HL-60/S4 treated with phorbol 12-myristate 13-acetate at 8.2 ng/mL for 4 days and 3 days (cell line): ENCODE data around the gene PLCXD1.
"Not testable (repeated sequence)": the region's sequence is repeated elsewhere in the genome, so short reads cannot be mapped to it uniquely, and the experiment has no call there.

Source experiments
- in situ Hi-C: fragments of 300-500 bp; cut with MboI; formaldehyde crosslinking; loops from 2 replicates; pipeline ENCODE4 v1.15.0; 2022; ENCODE audit warnings: low sequenced_read_pairs

PLCXD1 gene

GRCh38 chrX:262381-262909 is 18.7 kb upstream of the PLCXD1 start:
- in situ Hi-C loops: no loop called here

GRCh38 chrX:264006-264405 is 17.2 kb upstream of the PLCXD1 start:
- in situ Hi-C loops: not testable (repeated sequence)

GRCh38 chrX:264634-265455 is 16.3 kb upstream of the PLCXD1 start:
- in situ Hi-C loops: no loop called here

GRCh38 chrX:265502-265901 is 15.7 kb upstream of the PLCXD1 start:
- in situ Hi-C loops: no loop called here

GRCh38 chrX:267771-268261 is 13.4 kb upstream of the PLCXD1 start:
- in situ Hi-C loops: no loop called here

- in situ Hi-C loops: no loop called here
Measured at GRCh38 chrX:270848-271367, 10.3 kb upstream of the PLCXD1 start.

- in situ Hi-C loops: no loop called here
Measured at GRCh38 chrX:274904-275475, 6.2 kb upstream of the PLCXD1 start.

DNA sequence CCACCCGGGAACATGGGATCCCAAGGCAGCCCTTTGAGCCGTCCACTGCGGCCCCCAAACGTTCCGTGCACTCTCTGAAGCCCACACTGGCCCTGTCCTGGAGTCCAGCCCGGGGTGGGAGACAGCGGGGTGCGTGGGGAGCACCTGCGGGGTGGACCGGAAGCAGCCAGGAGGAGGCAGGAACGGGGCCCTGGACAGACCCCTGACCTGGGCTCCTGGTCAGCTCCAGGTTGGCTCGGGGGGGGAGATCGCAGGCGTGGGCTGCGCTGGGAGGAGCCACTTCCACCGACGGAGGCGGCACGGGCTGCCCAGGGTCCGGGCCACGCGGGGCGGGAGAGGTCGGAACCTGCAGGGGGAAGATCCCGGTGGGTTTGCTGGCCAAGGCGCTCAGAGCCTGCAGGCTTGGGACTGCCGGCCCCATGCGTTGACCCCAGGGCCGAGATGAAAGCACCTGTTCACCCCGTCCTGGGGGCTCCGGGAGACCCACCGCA is 5.7 kb upstream of the PLCXD1 start:
- in situ Hi-C loops: no loop called here

DNA sequence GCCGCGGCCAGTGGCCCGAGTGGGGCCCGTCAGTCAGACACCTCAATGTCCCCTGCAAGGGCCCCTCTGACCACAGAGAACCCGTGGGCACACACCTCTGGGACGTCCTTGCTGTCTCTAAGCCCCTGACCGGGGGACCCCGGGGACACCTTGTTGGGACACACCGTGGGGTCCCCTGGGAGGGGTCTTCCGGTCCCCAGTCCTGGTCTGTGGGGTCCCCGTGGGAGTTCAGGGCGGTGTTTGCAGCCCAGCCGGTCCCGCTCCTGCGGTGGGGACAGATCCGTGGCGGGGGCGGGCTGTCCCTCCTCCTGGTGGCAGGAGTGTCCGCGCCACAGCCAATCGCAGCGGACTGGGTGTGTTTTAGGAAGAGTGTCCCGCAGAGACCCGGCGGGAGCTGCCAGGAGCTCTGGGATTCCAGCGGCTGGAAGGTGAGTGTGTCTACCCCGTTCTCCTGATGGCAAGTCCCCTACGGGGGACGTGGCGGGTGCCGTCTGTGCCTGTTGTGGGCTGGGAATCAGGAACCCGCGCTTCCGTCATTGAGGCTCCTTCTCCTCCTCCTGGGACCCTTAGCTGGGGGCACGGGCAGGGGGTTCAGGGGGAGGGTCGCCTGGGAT is 5.1 kb upstream of the PLCXD1 start:
- in situ Hi-C loops: no loop called here

DNA sequence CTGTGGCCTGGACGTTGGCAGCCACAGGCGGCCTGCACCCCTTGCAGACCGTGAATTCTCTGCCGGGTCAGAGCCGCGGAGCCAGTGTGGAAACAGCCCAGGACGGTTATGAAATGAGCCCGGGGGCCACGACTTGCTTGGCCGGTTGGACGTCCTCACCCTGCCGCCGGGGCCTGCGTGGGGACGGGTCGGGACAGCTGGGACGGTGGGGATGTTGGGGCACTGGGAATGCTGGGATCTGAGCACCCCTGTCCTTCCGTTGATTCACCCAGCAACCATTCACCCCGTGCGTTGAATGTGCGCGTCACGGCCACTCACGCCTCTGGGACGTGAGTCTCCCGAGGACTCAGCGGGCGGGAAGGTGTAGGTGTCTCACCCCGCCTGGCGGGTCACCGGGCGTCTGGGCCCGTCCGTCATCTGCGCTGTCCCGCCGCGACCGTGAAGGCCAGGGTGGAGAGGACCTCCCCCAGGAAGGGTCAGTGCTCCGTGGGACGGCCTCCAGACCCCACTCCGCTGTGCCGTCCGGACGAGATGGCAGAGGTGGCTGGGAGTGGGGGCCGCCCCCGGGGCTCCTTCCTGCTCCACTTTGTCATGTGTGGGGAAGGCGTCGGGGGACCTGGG is 4.5 kb upstream of the PLCXD1 start:
- in situ Hi-C loops: no loop called here

DNA sequence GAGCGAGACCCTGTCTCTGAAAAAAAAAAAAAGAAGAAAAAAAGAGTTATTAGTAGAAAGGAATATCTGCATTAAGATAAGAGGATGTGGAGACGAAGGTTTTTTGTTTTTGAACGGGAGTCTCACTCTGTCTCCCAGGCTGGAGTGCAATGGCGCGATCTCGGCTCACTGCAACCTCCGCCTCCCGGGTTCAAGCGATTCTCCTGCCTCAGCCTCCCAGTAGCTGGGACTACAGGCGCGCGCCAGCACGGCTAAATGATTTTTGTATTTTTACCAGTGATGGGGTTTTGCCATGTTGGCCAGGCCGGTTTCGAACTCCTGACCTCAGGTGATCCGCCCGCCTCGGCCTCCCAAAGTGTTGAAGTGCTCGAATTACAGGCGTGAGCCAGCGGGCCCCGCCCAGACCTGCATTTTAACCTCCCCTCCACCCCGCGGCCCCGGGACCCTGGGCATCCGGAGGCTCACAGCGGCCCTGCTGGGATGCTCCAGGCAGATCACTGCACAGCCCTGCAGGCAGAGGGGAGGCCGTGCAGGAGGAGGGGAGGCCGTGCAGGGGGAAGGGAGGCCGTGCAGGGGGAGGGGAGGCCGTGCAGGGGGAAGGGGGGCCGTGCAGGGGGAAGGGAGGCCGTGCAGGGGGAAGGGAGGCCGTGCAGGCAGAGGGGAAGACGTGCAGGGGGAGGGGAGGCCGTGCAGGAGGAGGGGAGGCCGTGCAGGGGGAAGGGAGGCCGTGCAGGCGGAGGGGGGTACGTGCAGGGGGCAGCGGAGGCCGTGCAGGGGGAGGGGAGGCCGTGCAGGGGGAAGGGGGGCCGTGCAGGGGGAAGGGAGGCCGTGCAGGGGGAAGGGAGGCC is 1.2 kb upstream of the PLCXD1 start:
- in situ Hi-C loops: not testable (repeated sequence)

- in situ Hi-C loops: not testable (repeated sequence)
Measured at GRCh38 chrX:280722-281121, 459 bp upstream of the PLCXD1 start.

GRCh38 chrX:282000-282681 is 960 bp downstream of the PLCXD1 start:
- in situ Hi-C loops: not testable (repeated sequence)

DNA sequence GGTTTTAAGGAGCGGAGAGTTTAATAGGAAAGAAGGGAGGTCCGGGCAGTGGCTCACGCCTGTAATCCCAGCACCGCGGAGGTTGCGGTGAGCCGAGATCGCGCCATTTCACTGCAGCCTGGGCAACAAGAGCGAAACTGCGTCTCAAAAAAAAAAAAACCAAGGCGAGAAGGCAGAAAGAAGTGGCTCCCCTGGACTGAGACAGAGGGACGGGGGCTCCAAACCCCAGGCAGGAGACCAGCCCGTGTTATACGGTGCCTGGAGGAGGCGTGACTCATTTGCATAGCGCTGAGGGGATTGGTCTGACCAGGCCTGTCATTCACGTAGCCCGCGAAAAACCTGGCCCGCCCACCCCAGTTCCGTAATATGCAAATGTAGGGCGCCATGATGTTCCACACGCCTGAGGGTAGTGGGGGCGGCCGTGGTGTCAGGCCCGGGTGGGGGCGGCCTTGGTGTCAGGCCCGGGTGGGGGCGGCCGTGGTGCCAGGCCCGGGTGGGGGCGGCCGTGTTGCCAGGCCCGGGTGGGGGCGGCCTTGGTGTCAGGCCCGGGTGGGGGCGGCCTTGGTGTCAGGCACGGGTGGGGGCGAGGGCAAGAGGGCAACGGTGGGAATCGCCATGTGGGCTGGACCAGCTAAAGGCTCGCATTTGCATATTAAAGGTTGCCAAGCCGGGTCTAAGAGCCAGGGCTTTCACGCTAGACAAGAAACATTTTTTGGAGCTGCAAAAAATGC is 2.1 kb downstream of the PLCXD1 start:
- in situ Hi-C loops: no loop called here

GRCh38 chrX:285076-285677 is 4.0 kb downstream of the PLCXD1 start:
- in situ Hi-C loops: no loop called here

DNA sequence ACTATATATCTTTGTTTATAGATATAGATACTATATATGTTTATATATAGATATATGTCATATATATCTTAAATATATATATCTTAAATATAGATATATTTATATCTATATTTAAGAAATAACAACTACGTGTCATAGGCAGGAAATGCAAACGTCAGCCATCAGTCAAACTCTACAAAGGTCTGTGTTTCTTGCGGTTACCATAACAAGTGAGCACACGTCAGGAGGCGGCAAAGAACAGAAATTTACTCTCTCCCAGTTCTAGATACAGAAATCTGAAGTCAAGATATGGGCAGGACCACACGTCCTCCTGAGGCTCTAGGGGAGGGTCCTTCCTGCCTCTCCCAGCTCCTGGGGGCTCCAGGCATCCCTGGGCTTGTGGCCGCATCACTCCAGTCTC is 6.5 kb downstream of the PLCXD1 start:
- in situ Hi-C loops: no loop called here

DNA sequence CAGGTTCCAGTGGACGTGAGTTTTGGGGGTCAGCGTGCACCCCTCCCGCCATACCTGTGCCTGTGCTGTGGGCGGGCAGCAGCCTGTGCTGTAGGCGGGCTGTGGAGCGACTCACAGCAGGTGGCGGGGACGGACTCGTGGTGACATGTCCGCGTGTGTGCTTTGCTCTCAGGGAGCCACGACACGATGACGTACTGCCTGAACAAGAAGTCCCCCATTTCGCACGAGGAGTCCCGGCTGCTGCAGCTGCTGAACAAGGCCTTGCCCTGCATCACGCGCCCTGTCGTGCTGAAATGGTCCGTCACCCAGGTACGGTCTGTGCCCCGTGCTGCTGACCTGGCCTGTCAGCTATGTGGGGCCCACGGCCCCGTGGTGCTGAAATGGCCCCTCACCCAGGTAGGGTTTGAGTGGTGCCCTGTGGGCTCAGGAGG is 7.4 kb downstream of the PLCXD1 start:
- in situ Hi-C loops: no loop called here

DNA sequence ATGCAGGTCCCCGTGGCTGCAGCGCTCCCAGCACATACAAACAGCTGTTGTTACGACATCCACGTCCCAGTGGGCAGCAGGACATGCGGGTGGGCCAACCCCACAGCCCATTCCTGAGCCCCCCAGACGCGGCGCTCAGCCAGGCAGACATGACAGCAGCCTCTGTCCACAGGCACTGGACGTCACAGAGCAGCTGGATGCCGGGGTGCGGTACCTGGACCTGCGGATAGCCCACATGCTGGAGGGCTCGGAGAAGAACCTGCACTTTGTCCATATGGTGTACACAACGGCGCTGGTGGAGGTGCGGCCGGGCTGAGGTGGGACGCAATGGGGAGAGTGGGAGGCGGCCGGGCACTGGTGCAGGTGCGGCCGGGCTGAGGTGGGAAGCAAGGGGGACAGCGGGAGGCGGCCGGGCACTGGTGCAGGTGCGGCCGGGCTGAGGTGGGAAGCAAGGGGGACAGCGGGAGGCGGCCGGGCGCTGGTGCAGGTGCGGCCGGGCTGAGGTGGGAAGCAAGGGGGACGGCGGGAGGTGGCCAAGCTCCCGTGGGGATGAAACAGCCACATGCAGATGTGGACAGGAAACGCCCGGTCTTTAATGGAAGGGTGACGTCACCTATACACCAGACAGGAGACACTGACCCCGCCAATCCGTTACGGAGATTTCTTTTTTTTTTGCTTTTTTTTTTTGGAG is 9.4 kb downstream of the PLCXD1 start:
- in situ Hi-C loops: no loop called here
